WTC11 (cell line): ENCODE measurements around the gene SOX9.

Experiments used
- E2F4 ChIP-seq: sonication (generic); formaldehyde crosslinking; IDR thresholded peaks from 2 replicates; pipeline ENCODE4 v1.8.1; 2022; ENCODE audit warnings: low read depth, mild to moderate bottlenecking, moderate library complexity, missing genetic modification reagents, borderline replicate concordance
- ETV6 ChIP-seq: sonication (generic); formaldehyde crosslinking; IDR thresholded peaks from 2 replicates; pipeline ENCODE4 v1.8.1; 2022; ENCODE audit warnings: mild to moderate bottlenecking, missing genetic modification reagents
- JAZF1 ChIP-seq: fragments of 250-450 bp; sonication (Bioruptor Pico); IDR thresholded peaks from 2 replicates; pipeline ENCODE4 v1.9.0; 2021; ENCODE audit warnings: moderate library complexity, mild to moderate bottlenecking, inconsistent platforms
- MAX ChIP-seq: sonication (generic); formaldehyde crosslinking; IDR thresholded peaks from 2 replicates; pipeline ENCODE4 v1.8.0; 2022; ENCODE audit warnings: mild to moderate bottlenecking, missing genetic modification reagents
- SOX15 ChIP-seq: fragments of 250-450 bp; sonication (Bioruptor Pico); IDR thresholded peaks from 2 replicates; pipeline ENCODE4 v1.9.0; 2021; ENCODE audit warnings: mild to moderate bottlenecking
- TEAD4 ChIP-seq: sonication (generic); formaldehyde crosslinking; IDR thresholded peaks from 2 replicates; pipeline ENCODE4 v1.8.0; 2022; ENCODE audit warnings: mild to moderate bottlenecking, missing genetic modification reagents
- ZNF232 ChIP-seq: sonication (generic); formaldehyde crosslinking; IDR thresholded peaks from 2 replicates; pipeline ENCODE4 v1.8.0; 2022; ENCODE audit warnings: mild to moderate bottlenecking, missing genetic modification reagents
- ZNF263 ChIP-seq: sonication (generic); formaldehyde crosslinking; IDR thresholded peaks from 2 replicates; pipeline ENCODE4 v1.8.1; 2022; ENCODE audit warnings: low read depth, mild to moderate bottlenecking, moderate library complexity, missing genetic modification reagents
- TF ChIP-seq, protein P1 (sequence below): fragments of 200-600 bp; IDR thresholded peaks from 2 replicates; pipeline ENCODE4 v1.8.0; 2022; ENCODE audit warnings: antibody characterized with exemption
- TF ChIP-seq, protein P2 (sequence below): sonication (generic); formaldehyde crosslinking; IDR thresholded peaks from 2 replicates; pipeline ENCODE4 v1.8.1; 2023; ENCODE audit warnings: mild to moderate bottlenecking, missing genetic modification reagents, moderate library complexity
- TF ChIP-seq, protein P3 (sequence below): sonication (generic); formaldehyde crosslinking; IDR thresholded peaks from 2 replicates; pipeline ENCODE4 v1.8.1; 2023; ENCODE audit warnings: mild to moderate bottlenecking, missing genetic modification reagents

DNA sequence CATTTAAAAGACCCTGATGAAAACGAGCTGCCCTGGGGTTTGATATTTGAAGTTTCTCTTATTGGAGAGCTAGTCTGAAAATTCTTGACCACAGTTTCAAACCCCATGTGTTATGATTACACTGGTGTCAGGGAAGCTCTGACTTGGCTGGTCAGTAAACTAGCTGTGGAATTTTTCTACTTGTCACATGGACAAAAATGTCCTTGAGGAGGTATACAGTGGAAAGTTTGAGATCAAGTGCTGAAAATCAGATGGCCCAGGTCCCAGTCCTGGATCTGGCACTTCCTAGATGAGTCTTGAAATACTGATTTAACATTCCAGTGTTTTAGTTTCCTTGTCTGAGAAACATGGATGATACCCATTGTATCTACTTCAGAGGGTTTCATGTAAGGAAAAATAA is 30.7 kb upstream of the SOX9 start:
- TF ChIP-seq MAX (CRISPR knock-in tag) (no peak), ETV6 (CRISPR knock-in tag) (no peak), ZNF232 (CRISPR knock-in tag) (no peak), JAZF1 (CRISPR knock-in tag) (no peak), TEAD4 (CRISPR knock-in tag) (no peak), ZNF263 (CRISPR knock-in tag) (no peak), SOX15 (no peak), E2F4 (CRISPR knock-in tag) (no peak)
- TF ChIP-seq, protein P1, sequence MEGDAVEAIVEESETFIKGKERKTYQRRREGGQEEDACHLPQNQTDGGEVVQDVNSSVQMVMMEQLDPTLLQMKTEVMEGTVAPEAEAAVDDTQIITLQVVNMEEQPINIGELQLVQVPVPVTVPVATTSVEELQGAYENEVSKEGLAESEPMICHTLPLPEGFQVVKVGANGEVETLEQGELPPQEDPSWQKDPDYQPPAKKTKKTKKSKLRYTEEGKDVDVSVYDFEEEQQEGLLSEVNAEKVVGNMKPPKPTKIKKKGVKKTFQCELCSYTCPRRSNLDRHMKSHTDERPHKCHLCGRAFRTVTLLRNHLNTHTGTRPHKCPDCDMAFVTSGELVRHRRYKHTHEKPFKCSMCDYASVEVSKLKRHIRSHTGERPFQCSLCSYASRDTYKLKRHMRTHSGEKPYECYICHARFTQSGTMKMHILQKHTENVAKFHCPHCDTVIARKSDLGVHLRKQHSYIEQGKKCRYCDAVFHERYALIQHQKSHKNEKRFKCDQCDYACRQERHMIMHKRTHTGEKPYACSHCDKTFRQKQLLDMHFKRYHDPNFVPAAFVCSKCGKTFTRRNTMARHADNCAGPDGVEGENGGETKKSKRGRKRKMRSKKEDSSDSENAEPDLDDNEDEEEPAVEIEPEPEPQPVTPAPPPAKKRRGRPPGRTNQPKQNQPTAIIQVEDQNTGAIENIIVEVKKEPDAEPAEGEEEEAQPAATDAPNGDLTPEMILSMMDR = no peak
- TF ChIP-seq, protein P2, sequence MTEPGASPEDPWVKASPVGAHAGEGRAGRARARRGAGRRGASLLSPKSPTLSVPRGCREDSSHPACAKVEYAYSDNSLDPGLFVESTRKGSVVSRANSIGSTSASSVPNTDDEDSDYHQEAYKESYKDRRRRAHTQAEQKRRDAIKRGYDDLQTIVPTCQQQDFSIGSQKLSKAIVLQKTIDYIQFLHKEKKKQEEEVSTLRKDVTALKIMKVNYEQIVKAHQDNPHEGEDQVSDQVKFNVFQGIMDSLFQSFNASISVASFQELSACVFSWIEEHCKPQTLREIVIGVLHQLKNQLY (CRISPR knock-in tag) = no peak
- TF ChIP-seq, protein P3, sequence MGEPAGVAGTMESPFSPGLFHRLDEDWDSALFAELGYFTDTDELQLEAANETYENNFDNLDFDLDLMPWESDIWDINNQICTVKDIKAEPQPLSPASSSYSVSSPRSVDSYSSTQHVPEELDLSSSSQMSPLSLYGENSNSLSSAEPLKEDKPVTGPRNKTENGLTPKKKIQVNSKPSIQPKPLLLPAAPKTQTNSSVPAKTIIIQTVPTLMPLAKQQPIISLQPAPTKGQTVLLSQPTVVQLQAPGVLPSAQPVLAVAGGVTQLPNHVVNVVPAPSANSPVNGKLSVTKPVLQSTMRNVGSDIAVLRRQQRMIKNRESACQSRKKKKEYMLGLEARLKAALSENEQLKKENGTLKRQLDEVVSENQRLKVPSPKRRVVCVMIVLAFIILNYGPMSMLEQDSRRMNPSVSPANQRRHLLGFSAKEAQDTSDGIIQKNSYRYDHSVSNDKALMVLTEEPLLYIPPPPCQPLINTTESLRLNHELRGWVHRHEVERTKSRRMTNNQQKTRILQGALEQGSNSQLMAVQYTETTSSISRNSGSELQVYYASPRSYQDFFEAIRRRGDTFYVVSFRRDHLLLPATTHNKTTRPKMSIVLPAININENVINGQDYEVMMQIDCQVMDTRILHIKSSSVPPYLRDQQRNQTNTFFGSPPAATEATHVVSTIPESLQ = no peak
